ENCODE measurements around the gene CENPN. TPM values are rescaled to one million over a fixed set of nuclear protein-coding genes. Genes with fewer than 3 reads are reported as not detected.

Gene CENPN
- polyA plus RNA-seq, 10 donors = 12.4 to 29.1 (median 16.4) TPM

DNA sequence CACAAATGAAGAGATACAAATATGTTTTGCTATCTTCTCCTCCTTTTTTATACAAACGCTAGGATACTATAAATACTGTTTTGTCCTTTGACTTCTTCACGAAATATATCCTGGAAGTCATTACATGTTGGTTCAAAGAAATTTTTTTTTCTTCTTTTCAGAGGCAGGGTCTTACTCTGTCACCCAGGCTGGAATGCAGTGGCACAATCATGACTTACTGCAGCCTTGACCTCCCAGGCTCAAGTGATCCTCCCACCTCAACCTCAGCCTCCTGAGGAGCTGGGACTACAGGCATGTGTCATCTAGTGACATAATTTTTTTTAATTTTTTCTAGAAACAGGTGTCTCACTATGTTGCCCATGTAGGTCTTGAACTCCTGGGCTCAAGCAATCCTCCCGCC, 16.4 kb upstream of the CENPN start:
- no peak for DNase-seq

DNA sequence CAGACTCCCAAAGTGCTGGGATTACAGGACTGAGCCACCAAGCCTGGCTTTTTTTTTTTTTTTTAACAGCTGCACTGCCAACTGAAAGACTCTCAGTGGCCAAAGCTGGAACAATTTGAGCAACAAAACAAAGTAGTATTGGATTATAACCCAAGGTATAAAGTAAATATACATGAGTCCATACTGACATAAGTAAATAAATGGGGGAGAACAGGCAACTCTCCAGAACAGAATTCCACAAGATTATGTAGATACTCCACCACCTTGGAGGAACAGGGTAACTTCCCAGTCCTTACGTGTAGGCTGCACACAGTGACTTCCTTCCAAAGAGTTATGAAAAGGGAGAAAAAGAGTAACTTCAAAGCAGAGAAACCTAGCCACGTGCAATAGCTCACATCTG, 16.0 kb upstream of the CENPN start:
- DNase-seq = no peak

DNA sequence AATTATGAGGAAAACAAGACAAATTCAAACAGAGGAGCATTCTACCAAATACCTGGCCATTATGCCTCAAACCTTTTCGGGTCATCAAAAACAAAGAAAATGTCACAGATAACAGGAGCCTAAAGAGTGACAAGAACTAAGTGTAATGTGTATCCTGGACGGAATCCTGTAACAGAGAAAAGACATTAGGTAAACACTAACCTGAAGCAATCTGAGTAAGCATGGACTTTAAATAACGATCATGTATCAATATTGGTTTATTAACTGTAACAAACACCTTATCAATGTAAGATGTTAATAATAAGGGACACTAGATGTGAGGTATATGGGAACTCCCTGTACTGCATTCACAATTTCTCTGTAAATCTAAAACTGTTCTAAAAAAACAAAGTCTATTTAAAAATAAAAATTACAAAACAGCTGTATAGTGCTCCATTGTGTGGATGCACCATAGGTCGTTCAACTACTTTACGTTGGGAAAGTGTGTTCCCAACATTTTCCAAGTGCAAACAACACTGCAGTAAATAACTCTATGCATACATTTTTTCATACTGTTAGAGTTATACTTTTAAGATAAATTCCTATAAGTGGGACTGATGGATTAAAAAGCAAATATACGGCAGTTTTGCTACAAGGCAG, 15.1 kb upstream of the CENPN start:
- no peak for DNase-seq

GRCh38 chr16:80992676-80993293, 14.2 kb upstream of the CENPN start:
- DNase-seq = no peak

DNA sequence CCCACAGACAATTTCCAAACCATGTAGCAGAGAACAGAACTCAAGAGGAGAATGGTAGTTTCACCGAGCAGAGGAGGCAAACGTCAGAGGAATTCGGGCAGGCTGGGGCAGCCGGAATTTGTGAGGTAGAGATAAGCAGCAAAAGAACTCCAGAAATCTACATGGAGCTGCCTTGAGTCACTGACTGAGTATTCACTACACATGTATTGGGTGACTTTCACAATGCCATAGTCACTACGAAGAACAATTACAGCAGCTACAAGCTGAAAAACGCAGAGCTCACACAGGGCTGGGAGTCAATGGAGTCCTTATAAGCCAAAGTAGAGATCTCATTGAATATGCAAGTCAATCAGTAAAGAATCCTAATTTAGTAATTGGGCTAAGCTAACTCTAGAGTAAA, 13.7 kb upstream of the CENPN start:
- DNase-seq = peak in 1 of 3 donors; percentile 59

GRCh38 chr16:80993834-80994233, 13.2 kb upstream of the CENPN start:
- no peak for DNase-seq

DNA sequence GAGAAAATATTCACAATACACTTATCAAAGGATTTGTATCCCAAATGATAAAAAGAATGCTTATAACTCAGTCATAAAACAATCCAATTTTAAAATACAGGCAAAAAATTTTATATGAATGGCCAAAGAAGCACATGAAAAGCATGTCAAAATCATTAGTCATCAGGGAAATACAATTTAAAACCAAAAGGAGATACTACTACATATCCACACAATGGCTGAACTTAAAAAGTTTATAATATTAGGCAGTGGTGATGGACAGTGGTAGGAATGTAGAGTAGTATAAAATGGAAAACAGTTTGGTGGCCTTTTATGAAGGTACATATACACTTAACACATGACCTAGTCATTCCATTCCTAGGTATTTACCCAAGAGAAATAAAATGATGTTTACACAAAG, 12.6 kb upstream of the CENPN start:
- DNase-seq = no peak

DNA sequence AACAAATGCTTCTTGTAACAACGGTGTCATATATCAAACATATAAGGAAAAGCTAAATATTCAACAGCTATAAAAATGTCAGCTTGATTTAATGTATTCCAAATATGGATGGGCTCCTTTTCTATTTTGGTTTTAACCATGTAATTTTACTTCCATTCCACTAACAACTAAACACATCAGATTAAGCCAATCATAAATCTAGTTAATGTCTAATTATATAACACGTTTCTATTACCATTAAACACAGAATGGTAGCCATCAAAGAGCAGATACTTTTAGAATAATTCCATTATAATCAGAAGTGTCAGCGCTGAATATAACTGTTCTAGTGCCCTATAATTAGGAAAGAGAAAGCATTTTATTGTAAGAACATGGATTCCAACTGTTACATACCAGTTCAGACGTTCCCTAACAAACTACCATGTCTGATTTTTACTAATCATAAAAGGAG, 10.3 kb upstream of the CENPN start:
- no peak for DNase-seq

DNA sequence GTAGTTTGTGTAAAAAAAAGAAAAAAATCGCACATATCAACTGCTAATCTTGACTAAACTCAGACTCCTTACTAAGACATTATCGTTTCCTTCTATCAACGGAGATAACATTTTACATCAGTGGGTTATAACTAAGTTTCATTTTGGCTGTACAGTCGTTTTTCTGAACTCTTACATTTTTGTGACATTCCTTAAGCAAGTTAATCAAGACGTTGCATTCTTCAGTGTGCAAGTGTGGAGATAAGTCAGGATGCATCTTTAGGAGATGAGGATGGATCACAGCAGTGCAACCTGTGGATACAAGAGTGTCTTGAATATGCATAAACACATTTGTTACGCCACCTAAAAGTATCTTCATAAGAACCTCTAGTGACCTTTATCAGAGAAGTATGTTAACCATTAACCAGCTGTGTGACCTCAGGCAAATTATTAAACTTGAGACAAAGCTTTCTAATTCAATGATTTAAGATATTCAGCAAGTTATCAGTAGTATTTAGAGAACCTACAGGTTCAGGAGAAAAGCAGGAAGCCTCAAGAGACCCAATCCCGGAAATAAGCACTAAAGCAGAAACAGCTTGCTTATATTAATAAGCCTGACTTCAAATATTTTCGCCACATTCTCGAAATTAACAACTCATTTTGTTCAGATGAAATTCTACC, 9.7 kb upstream of the CENPN start:
- peak in 1 of 3 donors; percentile 15 for DNase-seq

GRCh38 chr16:80997964-80998620, 8.9 kb upstream of the CENPN start:
- no peak for DNase-seq

GRCh38 chr16:81000873-81001272, 6.1 kb upstream of the CENPN start:
- no peak for DNase-seq

- DNase-seq = no peak
Measured at GRCh38 chr16:81001330-81001729, 5.7 kb upstream of the CENPN start.

- no peak for DNase-seq
Measured at GRCh38 chr16:81003064-81003463, 4.0 kb upstream of the CENPN start.

DNA sequence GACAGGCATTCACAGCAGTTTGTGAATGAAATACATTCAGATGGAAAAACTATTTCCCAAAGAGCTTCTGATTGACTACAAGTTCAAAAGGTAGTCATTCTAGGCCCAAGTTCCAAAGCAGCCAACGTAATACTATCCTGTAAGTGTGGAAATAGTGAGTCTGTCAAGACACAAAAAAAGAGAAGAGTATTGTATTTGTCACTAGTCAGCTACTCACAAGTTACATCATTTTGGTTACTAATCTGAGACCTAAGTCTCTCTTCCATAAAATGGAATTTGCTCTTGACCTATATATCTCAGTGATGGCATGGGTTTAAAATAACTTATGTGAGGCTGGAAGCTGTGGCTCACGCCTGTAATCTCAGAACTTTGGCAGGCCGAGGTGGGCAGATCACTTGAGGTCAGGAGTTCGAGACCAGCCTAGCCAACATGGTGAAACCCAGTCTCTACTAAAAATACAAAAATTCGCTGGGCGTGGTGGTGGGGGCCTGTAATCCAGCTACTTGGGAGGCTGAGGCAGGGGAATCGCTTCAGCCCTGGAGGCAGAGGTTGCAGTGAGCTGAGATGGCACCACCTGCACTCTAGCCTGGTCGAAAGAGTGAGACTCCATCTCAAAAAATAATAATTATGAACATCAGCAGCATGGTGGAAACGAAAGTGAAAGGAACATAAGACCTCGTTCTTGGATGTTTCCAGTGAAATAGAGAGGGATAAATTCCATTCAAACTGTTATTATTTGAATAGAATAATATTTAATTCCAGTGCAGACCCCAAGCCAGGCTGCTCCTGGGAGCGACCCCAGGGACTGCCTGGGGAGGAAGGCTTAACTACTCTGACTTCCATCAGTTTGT, 3.2 kb upstream of the CENPN start:
- DNase-seq = peak in 1 of 3 donors; percentile 8

- DNase-seq = peak; percentile 57 to 78 (median 70)
Measured at GRCh38 chr16:81004646-81005353, 2.2 kb upstream of the CENPN start.

- DNase-seq = peak in 1 of 3 donors; percentile 24
Measured at GRCh38 chr16:81005610-81006161, 1.3 kb upstream of the CENPN start.

DNA sequence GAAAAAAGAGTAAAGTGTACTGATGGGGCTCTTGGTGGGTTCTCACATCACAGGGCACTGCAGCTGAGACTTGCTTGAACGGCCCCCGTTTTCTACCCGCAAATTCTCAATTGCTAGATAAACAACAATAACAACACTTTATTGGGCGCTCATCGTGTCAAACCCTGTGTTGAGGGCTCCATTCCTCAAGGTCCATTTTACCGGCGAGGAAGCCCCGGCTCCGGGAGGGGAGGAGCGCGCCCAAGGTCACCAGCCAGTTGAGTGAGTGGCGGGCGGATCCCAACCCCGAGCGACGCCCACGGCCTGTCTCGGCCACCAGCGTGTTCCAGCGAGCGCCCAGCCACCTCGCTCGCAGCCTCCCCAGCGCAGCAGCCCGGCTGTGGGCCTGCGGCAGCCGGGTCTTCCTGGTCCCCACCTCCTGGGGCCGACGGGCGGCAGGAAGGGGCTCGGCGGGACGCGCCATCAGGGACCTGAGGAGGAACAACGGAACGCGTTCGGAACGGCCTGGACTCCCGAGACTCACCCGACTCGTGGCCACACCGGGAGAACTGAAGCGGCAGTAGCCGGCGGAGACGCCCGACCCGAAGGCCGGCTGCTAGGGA, 702 bp upstream of the CENPN start:
- no peak for DNase-seq

DNA sequence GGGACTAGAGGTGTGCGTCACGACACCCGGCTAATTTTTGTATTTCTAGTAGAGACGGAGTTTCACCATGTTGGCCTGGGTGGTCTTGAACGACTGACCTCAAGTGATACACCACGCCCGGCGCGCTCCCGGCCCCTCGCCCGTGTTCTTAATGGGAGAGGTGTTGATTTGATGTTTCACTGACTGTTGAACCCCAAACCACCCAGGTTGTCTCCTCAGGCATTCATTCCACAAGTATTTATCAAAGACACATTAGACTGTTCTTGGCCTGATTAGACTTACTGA, 1.4 kb downstream of the CENPN start:
- DNase-seq = no peak

- DNase-seq = no peak
Measured at GRCh38 chr16:81012974-81013373, 6.0 kb downstream of the CENPN start.

GRCh38 chr16:81014672-81015071, 7.7 kb downstream of the CENPN start:
- DNase-seq = no peak

DNA sequence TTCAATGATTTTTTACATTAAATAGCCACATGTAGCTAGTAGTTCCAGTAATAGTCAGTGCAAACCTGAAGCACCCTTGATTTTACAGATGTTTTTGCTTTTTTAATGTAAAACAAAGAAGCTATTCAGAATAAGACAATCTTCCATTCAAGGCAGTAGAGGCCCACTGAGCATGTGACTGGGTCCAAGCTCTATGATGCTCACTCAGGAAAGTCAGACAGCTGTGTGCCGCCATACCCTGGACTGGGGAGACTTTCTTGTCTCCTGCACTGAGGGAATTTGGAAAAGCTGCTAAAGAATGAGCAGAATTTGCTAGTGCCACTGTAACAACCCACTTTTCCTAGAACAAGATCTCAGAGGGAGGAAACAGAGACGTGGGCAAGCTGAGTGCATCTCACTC, 11.5 kb downstream of the CENPN start:
- no peak for DNase-seq

Data from muscle of back (tissue), 11 donors.